ENCODE measurements around the gene RD3L.

DNA sequence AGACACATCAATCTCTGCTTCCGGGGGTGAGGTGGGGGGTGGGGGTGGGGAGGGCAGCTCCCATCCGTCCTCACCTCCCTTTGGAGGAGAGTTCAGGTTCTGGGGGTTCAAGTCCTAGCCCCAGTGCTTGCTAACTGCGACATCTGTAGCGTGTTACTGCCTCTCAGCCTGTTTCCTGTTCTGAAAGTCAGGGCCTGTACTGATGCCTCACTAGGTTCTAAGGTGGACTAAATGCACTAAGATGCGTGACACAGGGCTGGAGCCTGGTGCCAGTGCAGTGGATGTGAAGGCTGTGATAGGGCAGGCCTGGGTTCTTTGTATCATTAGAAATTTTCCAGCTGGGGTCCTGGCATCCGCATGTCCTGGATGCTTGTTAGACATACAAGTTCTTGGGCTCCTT is 31.3 kb downstream of the RD3L start:
- TF ChIP-seq POLR2A (IDR thresholded peaks at IDR 0.05) (no peak), CTCF (IDR thresholded peaks at IDR 0.05) (no peak)

Measured in lower leg skin (tissue), 3 donors.